M059J (cell line): ENCODE measurements around the gene PTPRO. TPM values are rescaled to one million over a fixed set of nuclear protein-coding genes. Genes with fewer than 3 reads are reported as not detected.

Experiments
- DNase-seq: peaks from one replicate; pipeline ENCODE4 v3.0.0-alpha.2; 2012; ENCODE audit warnings: low read depth
- total RNA-seq: library from RNA; depleted of rRNA; stranded (reverse); fragments of >200 nt; shearing (Covaris generic); gene quantifications from 2 replicates; pipeline ENCODE4 v1.2.3, GENCODE V29; 2014; rRNA removed

PTPRO gene
- 0.02 and 0.32 TPM in 2 replicates for total RNA-seq

- peak; percentile 7 for DNase-seq
Measured at GRCh38 chr12:15322164-15323061, at the start of gene PTPRO. Gene PTPRO (plus strand): TSS chr12:15322508.

- no peak for DNase-seq
Measured at GRCh38 chr12:15273896-15274295, 48.4 kb upstream of the PTPRO start.

- DNase-seq, result peak; percentile 9
Measured at GRCh38 chr12:15274561-15274967, 47.7 kb upstream of the PTPRO start.

- DNase-seq, result peak; percentile 46
Measured at GRCh38 chr12:15276088-15276698, 46.1 kb upstream of the PTPRO start.

- peak; percentile 92 for DNase-seq
Measured at GRCh38 chr12:15278816-15279658, 43.3 kb upstream of the PTPRO start.

- no peak for DNase-seq
Measured at GRCh38 chr12:15280930-15281329, 41.4 kb upstream of the PTPRO start.

GRCh38 chr12:15289192-15289591 lies 33.1 kb upstream of the PTPRO start:
- peak; percentile 3 for DNase-seq

GRCh38 chr12:15293731-15294130 lies 28.6 kb upstream of the PTPRO start:
- no peak for DNase-seq

GRCh38 chr12:15299947-15300346 lies 22.4 kb upstream of the PTPRO start:
- DNase-seq, result no peak

- DNase-seq, result no peak
Measured at GRCh38 chr12:15304296-15304695, 18.0 kb upstream of the PTPRO start.

- DNase-seq, result no peak
Measured at GRCh38 chr12:15306605-15307004, 15.7 kb upstream of the PTPRO start.

GRCh38 chr12:15307079-15307478 lies 15.2 kb upstream of the PTPRO start:
- DNase-seq, result no peak

- no peak for DNase-seq
Measured at GRCh38 chr12:15318841-15319240, 3.5 kb upstream of the PTPRO start.

- no peak for DNase-seq
Measured at GRCh38 chr12:15320881-15321280, 1.4 kb upstream of the PTPRO start.

- DNase-seq, result no peak
Measured at GRCh38 chr12:15323480-15323879, 1.2 kb downstream of the PTPRO start.

GRCh38 chr12:15329891-15330290 lies 7.6 kb downstream of the PTPRO start:
- DNase-seq, result no peak

- DNase-seq, result no peak
Measured at GRCh38 chr12:15334225-15334624, 11.9 kb downstream of the PTPRO start.

- no peak for DNase-seq
Measured at GRCh38 chr12:15335959-15336358, 13.7 kb downstream of the PTPRO start.

GRCh38 chr12:15336768-15337553 lies 14.7 kb downstream of the PTPRO start:
- peak; percentile 58 for DNase-seq

- DNase-seq, result no peak
Measured at GRCh38 chr12:15341371-15341770, 19.1 kb downstream of the PTPRO start.

GRCh38 chr12:15344561-15344960 lies 22.3 kb downstream of the PTPRO start:
- DNase-seq, result no peak
